ENCODE data around the gene UNC93A.

- TF ChIP-seq POLR2A (IDR thresholded peaks at IDR 0.05; ENCODE audit: low read depth, low read length) (no peak), POLR2AphosphoS5 (IDR thresholded peaks at IDR 0.05; ENCODE audit: low read depth, low read length) (no peak), TAF1 (IDR thresholded peaks at IDR 0.05; ENCODE audit: borderline replicate concordance, low read depth, low read length) (no peak)
These were observed 19.0 kb upstream of the UNC93A start for GRCh38 chr6:167272151-167272550.
